GM18499 (cell line): Measurements from ENCODE around the gene KLLN.
"Not testable (repeated sequence)": the region's sequence is repeated elsewhere in the genome, so short reads cannot be mapped to it uniquely, and the experiment has no call there.

Source experiments
- ATAC-seq: cut with Tn5 transposase; IDR thresholded peaks from one replicate; pipeline ENCODE4 v1.9.1; 2021; ENCODE audit warnings: moderate number of reproducible peaks; ENCODE audit not compliant: insufficient read depth, unreplicated experiment

The KLLN gene

GRCh38 chr10:87867453-87867852 lies 4.1 kb upstream of the KLLN start:
- ATAC-seq = no peak

GRCh38 chr10:87866412-87866974 lies 3.2 kb upstream of the KLLN start:
- no peak for ATAC-seq

- no peak for ATAC-seq
Observed at GRCh38 chr10:87865241-87865881, 2.0 kb upstream of the KLLN start.

- ATAC-seq = no peak
Observed at GRCh38 chr10:87864496-87865059, 1.2 kb upstream of the KLLN start.

GRCh38 chr10:87863951-87864495 lies 690 bp upstream of the KLLN start:
- ATAC-seq = not testable (repeated sequence)

- no peak for ATAC-seq
Observed at GRCh38 chr10:87862679-87863052, 667 bp downstream of the KLLN start.

- ATAC-seq = no peak
Observed at GRCh38 chr10:87861953-87862678, 1.2 kb downstream of the KLLN start.

GRCh38 chr10:87861566-87861952 lies 1.8 kb downstream of the KLLN start:
- ATAC-seq = no peak

GRCh38 chr10:87860816-87861403 lies 2.4 kb downstream of the KLLN start:
- ATAC-seq = no peak

- no peak for ATAC-seq
Observed at GRCh38 chr10:87860156-87860795, 3.1 kb downstream of the KLLN start.

- not testable (repeated sequence) for ATAC-seq
Observed at GRCh38 chr10:87855665-87856064, 7.7 kb downstream of the KLLN start.

- not testable (repeated sequence) for ATAC-seq
Observed at GRCh38 chr10:87855247-87855646, 8.1 kb downstream of the KLLN start.

GRCh38 chr10:87852089-87852488 lies 11.2 kb downstream of the KLLN start:
- ATAC-seq = no peak

- no peak for ATAC-seq
Observed at GRCh38 chr10:87850742-87851205, 12.6 kb downstream of the KLLN start.

- ATAC-seq = no peak
Observed at GRCh38 chr10:87849001-87849400, 14.3 kb downstream of the KLLN start.

GRCh38 chr10:87847550-87847949 lies 15.8 kb downstream of the KLLN start:
- ATAC-seq = no peak

- ATAC-seq = not testable (repeated sequence)
Observed at GRCh38 chr10:87846711-87847110, 16.6 kb downstream of the KLLN start.

GRCh38 chr10:87846023-87846422 lies 17.3 kb downstream of the KLLN start:
- ATAC-seq = no peak

GRCh38 chr10:87845624-87845998 lies 17.7 kb downstream of the KLLN start:
- no peak for ATAC-seq
